IPS-18a (cell line): ENCODE results near the gene ITGAE.
"Not testable (repeated sequence)": the region's sequence is repeated elsewhere in the genome, so short reads cannot be mapped to it uniquely, and the experiment has no call there.

Experiments used
- H3K27ac ChIP-seq: one replicate; pipeline ENCODE4 v1.5.1; 2013; ENCODE audit warnings: low read length
- H3K27me3 ChIP-seq: one replicate; pipeline ENCODE4 v1.6.1; 2013; ENCODE audit warnings: mild to moderate bottlenecking, low read length; ENCODE audit not compliant: control insufficient read depth, insufficient read depth
- H3K36me3 ChIP-seq: one replicate; pipeline ENCODE4 v1.6.1; 2013; ENCODE audit warnings: low read depth, low read length; ENCODE audit not compliant: control insufficient read depth
- H3K4me1 ChIP-seq: one replicate; pipeline ENCODE4 v1.6.1; 2013; ENCODE audit warnings: low read depth, low read length; ENCODE audit not compliant: control insufficient read depth
- H3K4me3 ChIP-seq: one replicate; pipeline ENCODE4 v1.5.1; 2013; ENCODE audit warnings: low read length
- H3K9ac ChIP-seq: one replicate; pipeline ENCODE4 v1.6.1; 2013; ENCODE audit warnings: mild to moderate bottlenecking, low read length, moderate library complexity
- H3K9me3 ChIP-seq: one replicate; pipeline ENCODE4 v1.6.1; 2013; ENCODE audit warnings: low read depth, low read length; ENCODE audit not compliant: control insufficient read depth

ITGAE gene

GRCh38 chr17:3719265-3719664, 81.7 kb downstream of the ITGAE start:
- no peak overlapping the region for H3K9ac ChIP-seq
- no peaks in the 10 kb centered on the region for H3K9me3 ChIP-seq
- H3K4me3 ChIP-seq: no peak overlapping the region
- H3K27ac ChIP-seq: no peak overlapping the region
- no peaks in the 10 kb centered on the region for H3K4me1 ChIP-seq
- H3K36me3 ChIP-seq: peaks cover 39% of the 10 kb centered on the region
- H3K27me3 ChIP-seq: no peaks in the 10 kb centered on the region

- Histone ChIP-seq H3K4me1 (no peaks in the 10 kb centered on the region), H3K9ac (no peak overlapping the region), H3K27me3 (no peaks in the 10 kb centered on the region), H3K4me3 (no peak overlapping the region), H3K36me3 (peaks cover 39% of the 10 kb centered on the region), H3K27ac (no peak overlapping the region), H3K9me3 (no peaks in the 10 kb centered on the region)
Measured at GRCh38 chr17:3718201-3718600, 82.8 kb downstream of the ITGAE start.

GRCh38 chr17:3715296-3715695, 85.7 kb downstream of the ITGAE start:
- H3K36me3 ChIP-seq: peaks cover 44% of the 10 kb centered on the region
- no peaks in the 10 kb centered on the region for H3K9me3 ChIP-seq
- no peaks in the 10 kb centered on the region for H3K27me3 ChIP-seq
- H3K27ac ChIP-seq: no peak overlapping the region
- no peaks in the 10 kb centered on the region for H3K4me1 ChIP-seq
- H3K9ac ChIP-seq: no peak overlapping the region
- no peak overlapping the region for H3K4me3 ChIP-seq

GRCh38 chr17:3712811-3713463, 88.1 kb downstream of the ITGAE start:
- no peak overlapping the region for H3K27ac ChIP-seq

GRCh38 chr17:3710951-3711383, 90.0 kb downstream of the ITGAE start:
- Histone ChIP-seq H3K4me3 (no peak overlapping the region), H3K4me1 (no peaks in the 10 kb centered on the region), H3K27ac (no peak overlapping the region), H3K36me3 (peaks cover 16% of the 10 kb centered on the region), H3K9me3 (no peaks in the 10 kb centered on the region), H3K9ac (no peak overlapping the region), H3K27me3 (no peaks in the 10 kb centered on the region)

More at GRCh38 chr17:3712811-3713463, 88.1 kb downstream of the ITGAE start:
- H3K4me3 ChIP-seq: no peak overlapping the region
- H3K27me3 ChIP-seq: no peaks in the 10 kb centered on the region
- H3K36me3 ChIP-seq: peaks cover 31% of the 10 kb centered on the region
- H3K9me3 ChIP-seq: no peaks in the 10 kb centered on the region
- no peak overlapping the region for H3K9ac ChIP-seq
- no peaks in the 10 kb centered on the region for H3K4me1 ChIP-seq

GRCh38 chr17:3708366-3708765, 92.6 kb downstream of the ITGAE start:
- Histone ChIP-seq H3K27me3 (no peaks in the 10 kb centered on the region), H3K9ac (no peak overlapping the region), H3K4me1 (no peaks in the 10 kb centered on the region), H3K36me3 (peaks cover 5% of the 10 kb centered on the region), H3K27ac (no peak overlapping the region), H3K9me3 (no peaks in the 10 kb centered on the region), H3K4me3 (no peak overlapping the region)

- H3K27me3 ChIP-seq, H3K27ac ChIP-seq, H3K9me3 ChIP-seq, H3K36me3 ChIP-seq, H3K9ac ChIP-seq, H3K4me3 ChIP-seq, H3K4me1 ChIP-seq: not testable (repeated sequence)
Measured at GRCh38 chr17:3705718-3705984, 95.3 kb downstream of the ITGAE start.

- Histone ChIP-seq H3K9ac (no peak overlapping the region), H3K27me3 (no peaks in the 10 kb centered on the region), H3K4me1 (no peaks in the 10 kb centered on the region), H3K27ac (no peak overlapping the region), H3K36me3 (no peaks in the 10 kb centered on the region), H3K9me3 (no peaks in the 10 kb centered on the region), H3K4me3 (no peak overlapping the region)
Measured at GRCh38 chr17:3704931-3705717, 95.9 kb downstream of the ITGAE start.

- H3K9me3 ChIP-seq, H3K36me3 ChIP-seq, H3K4me3 ChIP-seq, H3K27me3 ChIP-seq, H3K4me1 ChIP-seq, H3K27ac ChIP-seq, H3K9ac ChIP-seq: not testable (repeated sequence)
Measured at GRCh38 chr17:3702041-3702539, 98.9 kb downstream of the ITGAE start.

GRCh38 chr17:3699951-3700350, 101.0 kb downstream of the ITGAE start:
- Histone ChIP-seq H3K4me1 (peaks cover 2% of the 10 kb centered on the region), H3K9me3 (no peaks in the 10 kb centered on the region), H3K27ac (no peak overlapping the region), H3K4me3 (no peak overlapping the region), H3K27me3 (peaks cover 24% of the 10 kb centered on the region), H3K36me3 (no peaks in the 10 kb centered on the region), H3K9ac (no peak overlapping the region)

GRCh38 chr17:3698139-3698538, 102.8 kb downstream of the ITGAE start:
- H3K36me3 ChIP-seq: no peaks in the 10 kb centered on the region
- H3K9me3 ChIP-seq: no peaks in the 10 kb centered on the region
- H3K4me1 ChIP-seq: peaks cover 6% of the 10 kb centered on the region
- no peak overlapping the region for H3K9ac ChIP-seq
- no peak overlapping the region for H3K27ac ChIP-seq
- no peak overlapping the region for H3K4me3 ChIP-seq
- H3K27me3 ChIP-seq: peaks cover 32% of the 10 kb centered on the region

- no peaks in the 10 kb centered on the region for H3K36me3 ChIP-seq
- no peaks in the 10 kb centered on the region for H3K9me3 ChIP-seq
- H3K4me1 ChIP-seq: peaks cover 6% of the 10 kb centered on the region
- H3K4me3 ChIP-seq: no peak overlapping the region
- peaks cover 32% of the 10 kb centered on the region for H3K27me3 ChIP-seq
- no peak overlapping the region for H3K9ac ChIP-seq
- no peak overlapping the region for H3K27ac ChIP-seq
Measured at GRCh38 chr17:3697103-3697476, 103.9 kb downstream of the ITGAE start.
